ENCODE measurements around the gene RAB11FIP4. TPM values are rescaled to one million over a fixed set of nuclear protein-coding genes. Genes with fewer than 3 reads are reported as not detected.

RAB11FIP4 gene
- total RNA-seq, 1 donor from 2014 or later, result 10.2 TPM

- no peak for TF ChIP-seq EZH2phosphoT487 (IDR thresholded peaks at IDR 0.05)
- TF ChIP-seq CTCF (IDR thresholded peaks at IDR 0.05), result no peak
- TF ChIP-seq EZH2 (IDR thresholded peaks at IDR 0.05), result no peak
- Histone ChIP-seq H3K27ac (no peak overlapping the region), H3K36me3 (no peaks in the 10 kb centered on the region), H2AFZ (replicated peaks) (peak overlapping the region; percentile 72), H3F3A (ENCODE audit: low read depth) (peaks cover 7% of the 10 kb centered on the region), H3K4me3 (no peak overlapping the region), H3K79me2 (ENCODE audit: low read depth) (no peaks in the 10 kb centered on the region), H3K27me3 (no peaks in the 10 kb centered on the region), H4K20me1 (ENCODE audit: low read depth) (no peaks in the 10 kb centered on the region), H3K9ac (no peak overlapping the region), H3K9me3 (ENCODE audit: low read depth) (no peaks in the 10 kb centered on the region), H3K4me2 (peak overlapping the region; percentile 21), H3K4me1 (peaks cover 17% of the 10 kb centered on the region)
- H3K9me3 Mint-ChIP-seq, result no peaks in the 10 kb centered on the region
- peaks cover 25% of the 10 kb centered on the region for H3K4me1 Mint-ChIP-seq
- no peak for DNase-seq (ENCODE audit: low spot score)
- H3K4me3 Mint-ChIP-seq, result no peak overlapping the region
- H3K27ac Mint-ChIP-seq, result no peak overlapping the region
- peaks cover 7% of the 10 kb centered on the region for H3K27me3 Mint-ChIP-seq (ENCODE audit: insufficient read depth, low read depth)
- H3K36me3 Mint-ChIP-seq, result no peaks in the 10 kb centered on the region
Measured at GRCh38 chr17:31452561-31453110, 61.2 kb downstream of the RAB11FIP4 start.

- Histone ChIP-seq H2AFZ (replicated peaks) (no peak overlapping the region), H3K9me3 (ENCODE audit: low read depth) (no peaks in the 10 kb centered on the region), H3K79me2 (ENCODE audit: low read depth) (no peaks in the 10 kb centered on the region), H3K36me3 (no peaks in the 10 kb centered on the region), H3K4me2 (no peak overlapping the region), H3K27ac (no peak overlapping the region), H3K4me1 (peaks cover 17% of the 10 kb centered on the region), H3F3A (ENCODE audit: low read depth) (peaks cover 7% of the 10 kb centered on the region), H3K27me3 (no peaks in the 10 kb centered on the region), H3K9ac (no peak overlapping the region), H4K20me1 (ENCODE audit: low read depth) (no peaks in the 10 kb centered on the region), H3K4me3 (no peak overlapping the region)
- Mint-ChIP-seq H3K27me3 (ENCODE audit: insufficient read depth, low read depth) (peaks cover 7% of the 10 kb centered on the region), H3K27ac (no peak overlapping the region), H3K4me3 (no peak overlapping the region), H3K36me3 (no peaks in the 10 kb centered on the region), H3K9me3 (no peaks in the 10 kb centered on the region), H3K4me1 (peaks cover 26% of the 10 kb centered on the region)
- no peak for TF ChIP-seq EZH2phosphoT487 (IDR thresholded peaks at IDR 0.05)
- DNase-seq (ENCODE audit: low spot score), result no peak
Measured at GRCh38 chr17:31453896-31454295, 62.4 kb downstream of the RAB11FIP4 start.

- Mint-ChIP-seq H3K36me3 (no peaks in the 10 kb centered on the region), H3K4me1 (peaks cover 23% of the 10 kb centered on the region), H3K27ac (no peak overlapping the region), H3K4me3 (no peak overlapping the region), H3K27me3 (ENCODE audit: insufficient read depth, low read depth) (peaks cover 4% of the 10 kb centered on the region), H3K9me3 (no peaks in the 10 kb centered on the region)
- no peak overlapping the region for H3K4me3 ChIP-seq
- DNase-seq (ENCODE audit: low spot score), result no peak
- H3K27ac ChIP-seq, result no peak overlapping the region
- no peaks in the 10 kb centered on the region for H3K36me3 ChIP-seq
- no peaks in the 10 kb centered on the region for H3K9me3 ChIP-seq (ENCODE audit: low read depth)
- TF ChIP-seq CTCF (IDR thresholded peaks at IDR 0.05) (no peak), EZH2phosphoT487 (IDR thresholded peaks at IDR 0.05) (no peak), EZH2 (IDR thresholded peaks at IDR 0.05) (no peak)
- no peak overlapping the region for H3K4me2 ChIP-seq
- no peaks in the 10 kb centered on the region for H3K79me2 ChIP-seq (ENCODE audit: low read depth)
- H3K9ac ChIP-seq, result no peak overlapping the region
- H4K20me1 ChIP-seq (ENCODE audit: low read depth), result no peaks in the 10 kb centered on the region
- H3F3A ChIP-seq (ENCODE audit: low read depth), result peaks cover 7% of the 10 kb centered on the region
- peaks cover 22% of the 10 kb centered on the region for H3K4me1 ChIP-seq
- no peak overlapping the region for H2AFZ ChIP-seq (replicated peaks)
- no peaks in the 10 kb centered on the region for H3K27me3 ChIP-seq
Measured at GRCh38 chr17:31456814-31457213, 65.3 kb downstream of the RAB11FIP4 start.

- DNase-seq (ENCODE audit: low spot score), result no peak
- Histone ChIP-seq H3K4me3 (no peak overlapping the region), H2AFZ (replicated peaks) (no peak overlapping the region), H4K20me1 (ENCODE audit: low read depth) (no peaks in the 10 kb centered on the region), H3K9ac (no peak overlapping the region), H3K79me2 (ENCODE audit: low read depth) (no peaks in the 10 kb centered on the region), H3F3A (ENCODE audit: low read depth) (peaks cover 7% of the 10 kb centered on the region), H3K27me3 (no peaks in the 10 kb centered on the region), H3K9me3 (ENCODE audit: low read depth) (no peaks in the 10 kb centered on the region), H3K27ac (no peak overlapping the region), H3K4me2 (no peak overlapping the region), H3K4me1 (peaks cover 16% of the 10 kb centered on the region), H3K36me3 (no peaks in the 10 kb centered on the region)
- H3K9me3 Mint-ChIP-seq, result no peaks in the 10 kb centered on the region
- H3K27ac Mint-ChIP-seq, result no peak overlapping the region
- peaks cover 16% of the 10 kb centered on the region for H3K4me1 Mint-ChIP-seq
- no peak overlapping the region for H3K4me3 Mint-ChIP-seq
- no peak for TF ChIP-seq EZH2 (IDR thresholded peaks at IDR 0.05)
- TF ChIP-seq CTCF (IDR thresholded peaks at IDR 0.05), result no peak
- no peak for TF ChIP-seq EZH2phosphoT487 (IDR thresholded peaks at IDR 0.05)
- H3K36me3 Mint-ChIP-seq, result no peaks in the 10 kb centered on the region
- H3K27me3 Mint-ChIP-seq (ENCODE audit: insufficient read depth, low read depth), result peaks cover 4% of the 10 kb centered on the region
Measured at GRCh38 chr17:31457391-31458234, 66.1 kb downstream of the RAB11FIP4 start.

Data from neural progenitor cell (in vitro differentiated cells).